ENCODE measurements around the gene RSAD2. TPM values are rescaled to one million over a fixed set of nuclear protein-coding genes. Genes with fewer than 3 reads are reported as not detected.

RSAD2 gene
- total RNA-seq, 3 donors from 2014 or later = 0.33 to 4.8 (median 2.9) TPM

DNA sequence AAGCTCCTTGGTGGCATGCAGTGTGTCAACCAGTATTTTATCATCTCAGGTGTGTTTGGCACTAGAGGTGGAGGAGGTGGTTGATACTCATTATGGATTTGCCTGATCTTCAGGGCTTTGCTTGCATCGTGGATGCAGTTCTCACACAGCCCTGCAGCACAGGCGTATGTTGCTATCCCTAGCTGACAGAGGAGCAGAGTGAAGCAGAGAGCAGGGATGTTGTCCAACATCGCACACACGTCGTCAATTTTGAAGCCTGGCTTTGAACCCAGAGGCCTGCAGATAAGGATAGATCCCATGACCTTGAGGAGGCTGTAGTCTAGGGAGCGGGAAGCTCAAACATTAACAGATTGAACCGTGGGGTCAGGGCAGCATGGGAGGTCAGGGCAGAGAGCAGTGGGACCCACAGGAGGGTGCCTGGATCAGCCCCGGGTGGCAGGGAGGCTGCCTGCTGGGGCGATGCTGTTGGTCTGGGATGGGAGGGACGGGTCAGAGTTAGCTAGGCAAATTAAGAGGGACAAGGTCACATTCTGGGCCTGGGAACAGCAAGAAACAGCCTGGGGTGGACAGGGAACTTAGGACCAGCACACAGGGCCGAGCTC lies 43.8 kb downstream of the RSAD2 start:
- TF ChIP-seq POLR2AphosphoS5 (IDR thresholded peaks at IDR 0.05) = no peak
- TF ChIP-seq, protein P1, sequence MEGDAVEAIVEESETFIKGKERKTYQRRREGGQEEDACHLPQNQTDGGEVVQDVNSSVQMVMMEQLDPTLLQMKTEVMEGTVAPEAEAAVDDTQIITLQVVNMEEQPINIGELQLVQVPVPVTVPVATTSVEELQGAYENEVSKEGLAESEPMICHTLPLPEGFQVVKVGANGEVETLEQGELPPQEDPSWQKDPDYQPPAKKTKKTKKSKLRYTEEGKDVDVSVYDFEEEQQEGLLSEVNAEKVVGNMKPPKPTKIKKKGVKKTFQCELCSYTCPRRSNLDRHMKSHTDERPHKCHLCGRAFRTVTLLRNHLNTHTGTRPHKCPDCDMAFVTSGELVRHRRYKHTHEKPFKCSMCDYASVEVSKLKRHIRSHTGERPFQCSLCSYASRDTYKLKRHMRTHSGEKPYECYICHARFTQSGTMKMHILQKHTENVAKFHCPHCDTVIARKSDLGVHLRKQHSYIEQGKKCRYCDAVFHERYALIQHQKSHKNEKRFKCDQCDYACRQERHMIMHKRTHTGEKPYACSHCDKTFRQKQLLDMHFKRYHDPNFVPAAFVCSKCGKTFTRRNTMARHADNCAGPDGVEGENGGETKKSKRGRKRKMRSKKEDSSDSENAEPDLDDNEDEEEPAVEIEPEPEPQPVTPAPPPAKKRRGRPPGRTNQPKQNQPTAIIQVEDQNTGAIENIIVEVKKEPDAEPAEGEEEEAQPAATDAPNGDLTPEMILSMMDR (IDR thresholded peaks at IDR 0.05) = no peak
- no peak for TF ChIP-seq POLR2A (IDR thresholded peaks at IDR 0.05)
- DNase-seq (ENCODE audit: low spot score in 2 of 2) = no peak
- Histone ChIP-seq H3K27ac (no peak overlapping the region), H3K36me3 (no peaks in the 10 kb centered on the region), H3K4me3 (no peak overlapping the region), H3K4me1 (no peaks in the 10 kb centered on the region), H3K27me3 (no peaks in the 10 kb centered on the region), H3K9me3 (no peaks in the 10 kb centered on the region)
- intact Hi-C loops (cut with DNase I; ENCODE audit: low total_unique reads) = no loop called here

DNA sequence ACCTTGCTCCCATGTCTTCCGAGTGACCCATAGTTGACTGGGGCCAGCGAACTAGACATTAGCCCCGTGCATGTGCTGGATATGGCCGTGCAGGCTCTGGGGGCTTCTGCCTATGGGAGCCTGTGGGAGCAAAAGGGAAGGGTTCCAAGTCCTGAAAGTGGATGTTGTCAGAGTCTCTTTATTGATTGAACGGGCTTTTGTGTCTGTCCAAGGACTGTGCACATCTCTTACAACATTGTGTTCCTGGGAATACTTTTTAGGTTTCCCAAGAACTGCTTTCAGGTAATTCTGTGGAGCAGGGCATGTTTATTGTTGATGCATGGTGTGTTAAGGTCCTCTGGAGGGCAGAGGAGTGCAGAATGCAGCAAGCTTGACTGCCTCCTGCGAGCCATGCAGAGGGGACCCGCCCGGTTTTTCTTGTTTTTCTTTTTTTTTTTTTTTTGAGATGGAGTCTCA lies 44.7 kb downstream of the RSAD2 start:
- intact Hi-C loops (cut with DNase I; ENCODE audit: low total_unique reads) = no loop called here
- no peak for DNase-seq (ENCODE audit: low spot score in 2 of 2)
- H3K27ac ChIP-seq = no peak overlapping the region

DNA sequence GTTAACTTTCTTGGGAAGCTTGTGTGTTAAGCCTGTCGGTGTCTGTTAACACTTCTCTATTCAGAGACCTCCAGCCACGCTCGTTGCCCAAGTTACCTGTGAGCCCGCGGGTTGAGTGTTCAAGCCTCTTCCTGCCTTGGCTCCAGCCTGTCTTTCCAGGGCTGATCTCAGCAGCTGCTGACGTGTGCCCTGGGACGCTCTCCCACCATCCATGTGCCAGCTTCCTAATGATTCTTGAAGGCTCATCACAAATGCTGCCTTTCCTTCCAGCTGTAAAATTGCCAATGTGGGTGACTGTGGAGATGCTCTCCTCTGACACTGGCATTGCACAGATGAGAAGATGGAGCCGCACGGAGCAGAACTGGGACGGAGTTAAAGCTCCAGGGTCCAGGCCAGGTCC lies 45.7 kb downstream of the RSAD2 start:
- intact Hi-C loops (cut with DNase I; ENCODE audit: low total_unique reads) = no loop called here
- H3K9me3 ChIP-seq = no peaks in the 10 kb centered on the region
- no peak overlapping the region for H3K4me3 ChIP-seq
- DNase-seq (ENCODE audit: low spot score in 2 of 2) = no peak
- H3K4me1 ChIP-seq = no peaks in the 10 kb centered on the region
- H3K36me3 ChIP-seq = no peaks in the 10 kb centered on the region
- TF ChIP-seq POLR2AphosphoS5 (IDR thresholded peaks at IDR 0.05) (no peak), POLR2A (IDR thresholded peaks at IDR 0.05) (no peak)
- TF ChIP-seq, protein P1 (IDR thresholded peaks at IDR 0.05) = no peak
- no peak overlapping the region for H3K27ac ChIP-seq
- H3K27me3 ChIP-seq = no peaks in the 10 kb centered on the region

More for the DNA sequence above, 44.7 kb downstream of the RSAD2 start:
- Histone ChIP-seq H3K4me1 (no peaks in the 10 kb centered on the region), H3K4me3 (no peak overlapping the region), H3K36me3 (no peaks in the 10 kb centered on the region), H3K9me3 (no peaks in the 10 kb centered on the region), H3K27me3 (no peaks in the 10 kb centered on the region)
- TF ChIP-seq POLR2AphosphoS5 (IDR thresholded peaks at IDR 0.05) (no peak), POLR2A (IDR thresholded peaks at IDR 0.05) (no peak)
- TF ChIP-seq, protein P1 (IDR thresholded peaks at IDR 0.05) = no peak

DNA sequence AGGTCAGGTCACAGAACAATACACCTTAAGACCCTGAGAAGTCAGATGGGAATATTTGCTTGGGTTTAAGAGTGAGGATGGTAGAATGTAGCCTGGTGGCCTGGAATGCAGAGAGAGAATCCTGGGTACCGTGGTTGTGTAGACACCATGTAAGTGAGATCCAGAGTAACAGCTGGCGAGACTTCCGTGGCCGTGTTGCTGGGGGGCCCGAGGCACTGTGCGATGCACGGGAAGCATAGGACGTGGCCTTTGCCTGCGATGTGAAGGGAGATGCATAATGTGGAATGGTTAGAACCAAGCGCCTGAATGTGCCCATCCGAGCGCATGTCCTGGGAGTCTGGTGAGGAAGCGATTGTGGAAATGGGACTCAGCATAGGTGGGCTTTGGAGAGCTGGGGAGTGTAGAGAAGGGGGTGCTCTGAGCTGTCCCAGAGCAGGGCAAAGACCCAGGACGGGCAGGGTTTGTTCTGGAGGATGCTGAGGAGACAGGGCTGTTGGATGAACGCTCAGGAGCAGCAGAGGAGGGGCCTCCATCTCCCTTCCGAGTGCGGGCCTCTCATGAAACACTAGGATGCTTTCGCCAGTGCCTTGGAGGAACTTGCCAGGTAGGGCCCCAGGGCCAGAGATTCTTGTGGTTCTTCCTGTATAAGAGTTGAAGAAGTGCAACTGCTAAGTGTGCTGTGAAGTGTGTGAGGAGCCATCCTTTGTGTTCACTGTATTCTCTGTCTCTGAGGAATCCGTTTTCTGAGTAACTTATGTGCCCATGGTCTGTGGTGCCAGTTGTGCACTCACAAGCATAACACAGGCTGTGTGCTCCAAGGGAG lies 46.7 kb downstream of the RSAD2 start:
- Histone ChIP-seq H3K27ac (no peak overlapping the region), H3K27me3 (no peaks in the 10 kb centered on the region), H3K36me3 (no peaks in the 10 kb centered on the region), H3K9me3 (no peaks in the 10 kb centered on the region), H3K4me3 (no peak overlapping the region), H3K4me1 (no peaks in the 10 kb centered on the region)
- no peak for TF ChIP-seq POLR2A (IDR thresholded peaks at IDR 0.05)
- TF ChIP-seq POLR2AphosphoS5 (IDR thresholded peaks at IDR 0.05) = no peak
- TF ChIP-seq, protein P1 (IDR thresholded peaks at IDR 0.05) = no peak
- no peak for DNase-seq (ENCODE audit: low spot score in 2 of 2)
- intact Hi-C loops (cut with DNase I; ENCODE audit: low total_unique reads) = no loop called here

DNA sequence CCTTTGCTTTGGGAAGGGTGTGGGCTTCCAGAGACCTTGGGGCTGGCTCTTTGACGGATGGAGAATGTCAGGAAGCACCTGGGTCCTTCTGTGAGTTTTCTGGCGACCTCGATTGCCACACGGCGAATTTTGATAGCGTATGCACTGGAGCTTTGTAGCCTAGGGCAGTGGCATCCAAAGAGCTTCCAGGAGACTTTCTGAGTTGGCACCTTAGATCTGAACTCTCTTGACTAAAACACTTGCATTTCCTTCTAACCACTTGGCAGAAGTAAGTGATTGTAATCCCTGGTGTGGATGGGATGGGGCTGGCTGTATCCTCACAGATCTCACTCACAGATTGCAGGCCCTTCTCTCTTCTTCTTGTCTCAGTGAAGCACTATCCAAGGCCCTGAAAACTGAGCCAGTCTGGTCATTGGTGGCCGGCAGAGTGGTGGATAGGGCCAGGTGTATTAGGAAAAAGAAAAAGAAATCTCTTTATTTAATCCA lies 47.4 kb downstream of the RSAD2 start:
- no peak overlapping the region for H3K27ac ChIP-seq
- H3K27me3 ChIP-seq = no peaks in the 10 kb centered on the region
- intact Hi-C loops (cut with DNase I; ENCODE audit: low total_unique reads) = no loop called here
- no peak overlapping the region for H3K4me3 ChIP-seq
- no peaks in the 10 kb centered on the region for H3K9me3 ChIP-seq
- H3K4me1 ChIP-seq = no peaks in the 10 kb centered on the region
- TF ChIP-seq POLR2AphosphoS5 (IDR thresholded peaks at IDR 0.05) (no peak), POLR2A (IDR thresholded peaks at IDR 0.05) (no peak)
- TF ChIP-seq, protein P1 (IDR thresholded peaks at IDR 0.05) = no peak
- no peaks in the 10 kb centered on the region for H3K36me3 ChIP-seq
- DNase-seq (ENCODE audit: low spot score in 2 of 2) = no peak

Measured in breast epithelium (tissue), 4 donors.